Fibroblast of lung (primary cell): Measurements from ENCODE around the gene CRLF1.

Experiments used
- EZH2 ChIP-seq: IDR thresholded peaks from 2 replicates; pipeline ENCODE4 v1.5.1; 2012; ENCODE audit warnings: low read length, control low read depth, mild to moderate bottlenecking; ENCODE audit errors: missing control alignments
- TF ChIP-seq, protein P1 (sequence below), 2 donors: IDR thresholded peaks in 1 of 2; conservative IDR thresholded peaks in 1 of 2; 1 replicate in 1 of 2; 2 replicates in 1 of 2; pipeline ENCODE4 v1.5.1; 2011 to 2012; ENCODE audit warnings: low read length in 2 of 2, control low read depth in 1 of 2, inconsistent platforms in 1 of 2, low read depth in 1 of 2, mild to moderate bottlenecking in 1 of 2

DNA sequence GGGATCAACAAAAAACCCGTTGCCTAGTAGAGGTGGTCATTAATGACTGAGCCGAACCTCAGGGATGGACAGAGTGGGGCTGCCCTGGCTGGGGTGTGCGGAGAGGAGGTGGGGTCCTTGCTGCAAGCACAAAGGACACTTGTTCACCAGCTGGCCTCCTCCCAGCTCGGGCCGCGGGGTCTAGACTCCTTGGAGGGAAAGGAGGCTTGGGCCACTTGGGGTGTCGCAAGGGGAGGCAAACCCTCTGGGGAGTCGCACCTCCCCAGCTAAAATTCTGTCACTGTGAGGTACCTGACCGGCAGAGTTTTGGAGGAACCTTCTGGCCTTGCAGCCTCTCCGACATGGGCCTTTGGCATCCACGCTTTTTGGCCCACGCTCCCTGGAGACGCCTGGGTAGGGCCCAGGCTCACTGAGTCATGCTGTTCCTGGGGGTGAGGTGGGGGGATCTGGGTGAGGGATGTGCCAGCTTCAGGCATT is 38.5 kb upstream of the CRLF1 start:
- TF ChIP-seq, protein P1, sequence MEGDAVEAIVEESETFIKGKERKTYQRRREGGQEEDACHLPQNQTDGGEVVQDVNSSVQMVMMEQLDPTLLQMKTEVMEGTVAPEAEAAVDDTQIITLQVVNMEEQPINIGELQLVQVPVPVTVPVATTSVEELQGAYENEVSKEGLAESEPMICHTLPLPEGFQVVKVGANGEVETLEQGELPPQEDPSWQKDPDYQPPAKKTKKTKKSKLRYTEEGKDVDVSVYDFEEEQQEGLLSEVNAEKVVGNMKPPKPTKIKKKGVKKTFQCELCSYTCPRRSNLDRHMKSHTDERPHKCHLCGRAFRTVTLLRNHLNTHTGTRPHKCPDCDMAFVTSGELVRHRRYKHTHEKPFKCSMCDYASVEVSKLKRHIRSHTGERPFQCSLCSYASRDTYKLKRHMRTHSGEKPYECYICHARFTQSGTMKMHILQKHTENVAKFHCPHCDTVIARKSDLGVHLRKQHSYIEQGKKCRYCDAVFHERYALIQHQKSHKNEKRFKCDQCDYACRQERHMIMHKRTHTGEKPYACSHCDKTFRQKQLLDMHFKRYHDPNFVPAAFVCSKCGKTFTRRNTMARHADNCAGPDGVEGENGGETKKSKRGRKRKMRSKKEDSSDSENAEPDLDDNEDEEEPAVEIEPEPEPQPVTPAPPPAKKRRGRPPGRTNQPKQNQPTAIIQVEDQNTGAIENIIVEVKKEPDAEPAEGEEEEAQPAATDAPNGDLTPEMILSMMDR (conservative IDR thresholded peaks at IDR 0.05 in 1 of 2, IDR thresholded peaks at IDR 0.05 in 1 of 2; ENCODE audit: low read depth in 1 of 2, low read length in 2 of 2), result no peak
- TF ChIP-seq EZH2, result no peak
